ENCODE results near the gene SUSD3. TPM values are rescaled to one million over a fixed set of nuclear protein-coding genes. Genes with fewer than 3 reads are reported as not detected.

SUSD3 gene
- total RNA-seq, 1 donor from 2014 or later = not detected

GRCh38 chr9:93053781-93054331, 4.6 kb upstream of the SUSD3 start:
- no peak for DNase-seq

DNA sequence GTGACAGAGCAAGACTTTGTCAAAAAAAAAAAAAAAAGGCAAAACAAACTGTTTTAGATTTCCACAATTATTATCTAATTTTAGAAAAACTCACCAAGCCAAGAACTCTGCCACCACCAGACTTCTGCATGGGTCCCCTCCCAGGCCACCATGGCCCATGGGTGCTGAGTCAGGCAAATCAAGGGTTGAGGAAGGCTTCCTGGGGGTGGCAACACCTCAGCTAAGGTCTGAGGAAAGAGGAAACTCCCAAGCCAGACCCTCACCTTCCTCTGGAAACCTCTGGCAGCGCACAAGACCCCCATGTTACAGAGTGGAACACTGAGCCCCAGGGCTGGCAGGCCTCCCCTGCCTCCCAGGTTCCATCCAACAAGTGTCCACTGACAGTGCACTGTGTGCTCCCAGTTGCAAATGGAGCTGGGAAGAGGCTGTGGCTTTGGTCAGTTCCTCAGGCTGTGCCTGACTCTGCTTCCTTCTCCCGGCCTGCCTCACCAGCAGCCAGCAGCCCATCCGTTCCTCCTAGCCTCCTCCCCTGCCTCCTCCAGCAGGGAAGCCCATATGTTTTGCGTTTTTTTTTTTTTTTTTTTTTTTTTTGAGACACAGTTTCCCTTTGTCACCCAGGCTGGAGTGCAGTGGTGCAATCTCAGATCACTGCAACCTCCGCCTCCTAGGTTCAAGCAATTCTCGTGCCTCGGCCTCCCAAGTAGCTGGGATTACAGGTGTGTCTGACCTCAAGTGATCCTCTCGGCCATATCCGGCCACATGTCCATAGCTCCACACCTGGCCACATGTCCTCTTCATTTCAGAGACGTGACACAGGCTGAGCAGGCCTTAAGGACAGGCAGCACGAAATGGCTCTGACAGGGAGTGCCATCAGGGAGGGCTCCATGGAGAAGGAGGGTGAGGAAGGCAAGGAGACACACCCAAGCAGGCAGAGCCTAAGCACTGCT, 3.5 kb upstream of the SUSD3 start:
- no peak for DNase-seq

DNA sequence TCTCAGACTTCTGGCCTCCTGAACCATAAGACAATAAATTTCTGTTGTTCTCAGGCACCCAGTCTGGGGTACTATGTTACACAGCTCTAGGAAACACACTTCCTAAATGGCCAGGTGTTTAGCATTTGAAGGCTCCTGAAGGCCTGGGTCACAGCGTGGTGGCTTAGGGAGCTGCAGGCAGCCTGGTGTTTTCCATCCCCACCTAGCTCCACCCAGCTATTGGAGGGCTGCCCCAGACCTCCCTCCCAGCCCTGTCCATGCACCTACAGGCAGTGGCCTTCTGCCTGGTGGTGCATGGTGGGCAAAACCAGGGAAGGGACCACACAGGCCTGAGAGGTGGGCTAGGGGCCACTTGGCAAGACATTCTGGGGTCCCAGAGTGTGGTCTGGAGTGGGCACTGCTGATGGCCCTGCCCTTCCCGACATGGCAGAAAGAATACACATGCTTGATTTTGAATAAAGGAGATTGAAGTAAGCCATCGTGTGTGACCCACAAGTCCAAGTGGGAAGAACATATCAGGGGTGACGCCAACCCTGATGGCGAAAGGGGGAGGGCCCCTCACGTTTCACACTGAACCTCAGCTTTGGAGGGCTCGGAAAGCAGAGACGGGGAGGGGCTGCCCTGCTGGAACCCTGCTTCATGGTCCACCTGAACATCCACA, 1.3 kb upstream of the SUSD3 start:
- DNase-seq = no peak

- no peak for DNase-seq
Measured at GRCh38 chr9:93057703-93058354, 672 bp upstream of the SUSD3 start.

- DNase-seq = no peak
Measured at GRCh38 chr9:93059011-93059714, 662 bp downstream of the SUSD3 start.

DNA sequence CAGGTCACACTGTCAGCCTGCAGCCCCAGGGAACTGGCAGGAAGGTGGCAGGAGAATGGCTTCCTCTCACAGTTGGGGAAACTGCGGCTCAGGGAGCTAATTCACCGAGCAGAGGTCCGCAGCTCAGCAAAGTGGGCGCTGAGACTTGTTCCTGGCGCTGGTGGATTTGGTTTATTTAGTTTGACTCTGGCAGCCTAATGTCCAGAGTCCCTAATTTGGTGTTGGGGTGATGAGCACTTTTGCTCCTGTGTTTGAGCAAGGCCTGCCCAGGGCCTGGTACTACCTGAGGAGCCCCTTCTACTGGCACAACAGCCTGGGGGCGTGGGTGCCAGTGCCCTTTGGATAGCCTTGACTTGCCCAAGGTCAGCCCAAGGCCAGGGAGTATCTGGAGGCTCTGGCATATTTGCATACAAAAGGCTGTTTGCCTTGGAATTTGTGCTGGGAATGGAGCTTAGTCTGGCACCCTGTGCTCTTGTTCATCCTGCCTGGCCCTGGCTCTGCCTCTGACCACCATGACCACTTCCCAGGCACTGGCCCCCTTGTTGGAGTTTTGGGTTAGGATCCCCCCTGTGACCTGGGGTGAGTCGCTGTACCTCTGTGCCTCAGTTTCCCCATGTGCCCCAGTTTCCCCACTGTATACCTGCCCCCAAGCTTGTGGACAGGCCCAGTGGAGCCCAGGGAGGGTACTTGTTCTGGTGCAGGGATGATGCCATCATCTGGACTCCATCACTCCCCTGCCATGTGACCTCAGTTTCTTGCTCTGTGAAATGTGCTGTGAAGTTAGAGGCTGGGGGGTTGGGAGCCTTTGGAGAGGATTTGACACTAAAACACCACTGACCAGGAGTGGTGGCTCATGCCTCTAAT, 1.4 kb downstream of the SUSD3 start:
- no peak for DNase-seq

DNA sequence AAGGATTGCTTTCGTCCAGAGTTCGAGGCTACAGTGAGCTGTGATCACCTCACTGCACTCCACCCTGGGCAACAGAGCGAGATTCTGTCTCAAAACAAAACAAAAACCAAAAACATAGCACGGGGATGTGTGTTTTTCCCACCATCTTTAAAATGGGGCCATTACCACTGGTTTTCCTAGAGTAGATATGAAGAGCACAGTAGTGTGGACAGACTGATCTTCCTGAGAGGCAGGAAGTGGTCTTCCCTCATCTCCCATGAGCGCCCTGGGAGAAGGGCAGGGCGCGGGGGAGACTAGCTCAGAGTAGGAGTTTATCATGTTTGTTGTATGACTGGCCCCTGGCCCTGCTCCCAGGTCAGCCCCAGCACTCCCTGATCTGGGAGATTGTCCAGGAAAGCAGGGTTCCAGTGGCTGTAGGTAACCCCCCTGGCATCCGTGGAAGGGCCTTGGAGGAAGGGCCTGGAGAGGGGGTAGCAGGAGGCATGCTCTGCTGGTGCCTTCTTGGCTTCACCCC, 2.3 kb downstream of the SUSD3 start:
- DNase-seq = no peak

- DNase-seq = no peak
Measured at GRCh38 chr9:93061260-93061751, 2.8 kb downstream of the SUSD3 start.

DNA sequence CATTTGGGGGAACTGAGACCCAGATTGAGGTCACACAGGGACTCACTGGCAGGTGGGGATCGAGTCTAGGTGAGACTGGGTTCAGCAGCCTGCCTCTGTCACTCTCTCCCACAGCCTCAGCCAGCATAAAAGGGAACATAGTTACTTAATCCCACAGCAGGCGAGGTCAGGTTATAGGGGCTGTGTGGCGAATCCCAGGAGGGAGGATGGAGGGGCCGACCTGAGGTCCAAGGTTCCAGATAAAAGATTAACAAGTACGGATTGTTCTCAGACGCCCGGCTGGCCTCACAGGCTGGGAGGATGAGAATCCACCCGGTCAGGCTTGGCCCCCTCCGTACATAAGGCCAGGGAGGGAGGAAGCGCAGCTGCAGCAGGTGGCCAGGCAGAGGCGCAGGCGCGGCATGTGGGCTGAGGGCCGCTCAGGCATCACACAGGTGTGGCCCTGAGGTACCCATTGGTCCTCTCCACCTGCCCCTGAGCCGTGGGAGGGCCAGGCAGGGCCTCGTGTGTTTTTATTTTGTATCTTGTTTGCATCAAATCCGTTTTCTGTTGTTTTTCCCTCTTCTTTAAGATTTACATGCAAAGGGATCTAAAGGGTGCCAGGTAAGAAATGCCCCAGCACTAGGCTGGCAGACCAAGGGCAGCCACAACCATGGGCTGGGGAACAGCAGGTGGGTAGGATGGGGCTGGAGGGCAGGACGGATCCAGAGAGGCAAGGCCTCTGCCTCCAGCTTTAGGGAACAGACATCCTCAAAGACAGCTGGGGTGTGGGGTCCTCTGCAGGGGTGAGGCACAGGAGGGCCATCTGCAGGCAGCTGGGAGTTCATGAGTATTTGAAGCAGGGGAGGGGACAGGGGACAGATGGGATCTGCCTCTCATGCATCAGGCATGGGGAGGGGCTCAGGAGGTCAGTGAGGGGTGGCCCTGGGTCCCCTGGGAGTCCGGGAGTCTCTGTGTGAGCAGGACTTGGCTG, 3.6 kb downstream of the SUSD3 start:
- DNase-seq = no peak

DNA sequence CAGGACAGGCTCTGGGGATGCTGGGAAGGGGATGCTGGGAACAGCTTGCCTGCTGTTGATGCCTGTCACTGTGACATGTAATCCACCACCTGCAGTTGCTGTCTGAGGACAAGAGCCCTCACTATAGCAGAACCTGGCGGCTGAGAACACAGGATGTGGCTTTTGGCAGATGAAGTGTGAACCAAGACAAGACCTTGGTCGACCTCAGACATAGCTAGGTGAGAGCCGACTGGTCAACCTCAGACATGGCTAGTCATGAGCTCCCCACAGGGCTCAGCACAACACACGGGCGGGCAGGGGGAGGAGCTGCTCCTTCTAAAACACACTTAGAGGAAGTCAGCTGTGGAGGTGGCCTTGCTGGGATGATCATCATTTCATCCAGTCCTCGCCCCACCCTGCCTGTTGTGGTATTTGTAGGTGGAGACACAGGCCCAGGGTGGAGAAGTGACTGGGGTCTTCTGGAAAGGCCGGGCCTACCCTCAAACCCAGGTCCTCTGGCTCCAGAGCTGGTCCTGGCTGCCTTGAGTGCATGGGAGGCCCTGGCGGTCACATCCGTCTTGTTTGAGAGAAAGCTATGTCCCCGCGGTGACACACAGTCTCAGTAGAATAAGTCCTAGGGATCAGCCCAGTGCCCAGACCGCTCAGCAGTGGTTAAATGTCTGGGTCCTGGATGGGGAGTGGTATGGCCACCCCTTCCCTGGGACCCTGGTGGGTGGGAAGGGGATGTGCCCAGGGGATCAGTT, 6.1 kb downstream of the SUSD3 start:
- DNase-seq = no peak

DNA sequence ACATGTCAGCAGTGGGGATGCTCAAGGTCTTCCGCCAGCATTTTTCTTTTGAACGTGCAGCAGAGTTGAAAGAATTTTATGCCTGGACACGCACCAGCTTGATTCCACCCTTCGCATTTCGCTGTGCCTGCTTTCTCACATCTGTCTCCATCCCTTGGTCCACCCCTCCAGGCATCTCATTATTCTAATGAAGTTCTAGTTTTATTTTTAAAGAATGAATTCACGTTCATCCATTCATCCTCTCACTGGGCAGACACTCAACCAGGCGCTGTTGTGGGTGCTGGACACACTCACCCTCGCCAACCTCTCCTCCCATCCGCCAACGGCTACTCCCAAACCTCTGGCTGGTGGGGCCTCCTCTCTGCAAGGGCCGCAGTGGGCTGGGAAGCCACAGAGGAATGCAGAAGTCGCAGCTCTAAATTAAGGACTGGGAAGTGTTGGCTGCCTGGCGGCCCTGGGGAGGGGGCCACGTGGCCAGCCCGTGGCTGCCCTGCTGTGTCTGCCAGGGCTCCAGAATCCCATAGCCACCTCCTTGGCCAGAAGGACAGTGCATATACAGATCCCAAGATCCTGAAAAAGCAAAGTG, 6.7 kb downstream of the SUSD3 start:
- DNase-seq = no peak

- no peak for DNase-seq
Measured at GRCh38 chr9:93066978-93067603, 8.6 kb downstream of the SUSD3 start.

DNA sequence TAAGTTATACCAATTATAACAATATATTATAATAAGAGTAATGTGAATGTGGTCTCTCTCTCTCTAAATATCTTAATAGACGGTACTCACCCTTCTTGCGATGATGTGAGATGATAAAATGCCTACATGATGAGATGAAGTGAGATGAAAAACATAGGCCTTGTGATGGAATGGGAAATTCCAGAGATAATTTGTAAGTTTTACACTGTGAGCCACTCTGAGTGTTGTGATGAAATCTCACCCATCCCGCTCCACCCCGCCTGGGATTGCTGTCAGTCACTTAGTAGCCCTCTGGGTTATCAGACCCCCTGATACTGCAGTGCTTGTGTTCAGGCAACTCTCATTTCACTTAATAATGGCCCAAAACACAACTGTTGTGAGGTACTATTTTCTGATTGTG, 10.5 kb downstream of the SUSD3 start:
- DNase-seq = no peak

- DNase-seq = peak; percentile 43
Measured at GRCh38 chr9:93071464-93071863, 13.0 kb downstream of the SUSD3 start.

DNA sequence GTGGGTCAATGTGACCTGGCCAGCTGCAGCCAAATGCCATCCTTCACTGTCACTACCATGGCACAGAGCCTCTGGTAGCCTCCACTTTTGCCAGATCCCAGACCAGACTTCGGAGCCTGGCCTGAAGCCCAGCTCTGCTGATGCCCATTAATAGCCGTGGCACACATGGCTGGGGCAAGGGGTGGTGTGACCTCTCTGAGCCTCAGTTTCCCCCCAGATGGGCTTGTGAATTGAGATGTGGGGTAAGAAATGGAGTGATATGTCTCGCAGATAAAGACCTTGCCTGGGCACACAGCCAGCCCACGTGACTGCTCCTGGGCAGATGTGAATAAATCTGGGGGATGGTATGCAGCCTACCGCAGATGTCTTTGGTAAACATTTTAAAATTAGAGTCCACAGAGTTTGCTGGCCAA, 13.9 kb downstream of the SUSD3 start:
- DNase-seq = no peak

DNA sequence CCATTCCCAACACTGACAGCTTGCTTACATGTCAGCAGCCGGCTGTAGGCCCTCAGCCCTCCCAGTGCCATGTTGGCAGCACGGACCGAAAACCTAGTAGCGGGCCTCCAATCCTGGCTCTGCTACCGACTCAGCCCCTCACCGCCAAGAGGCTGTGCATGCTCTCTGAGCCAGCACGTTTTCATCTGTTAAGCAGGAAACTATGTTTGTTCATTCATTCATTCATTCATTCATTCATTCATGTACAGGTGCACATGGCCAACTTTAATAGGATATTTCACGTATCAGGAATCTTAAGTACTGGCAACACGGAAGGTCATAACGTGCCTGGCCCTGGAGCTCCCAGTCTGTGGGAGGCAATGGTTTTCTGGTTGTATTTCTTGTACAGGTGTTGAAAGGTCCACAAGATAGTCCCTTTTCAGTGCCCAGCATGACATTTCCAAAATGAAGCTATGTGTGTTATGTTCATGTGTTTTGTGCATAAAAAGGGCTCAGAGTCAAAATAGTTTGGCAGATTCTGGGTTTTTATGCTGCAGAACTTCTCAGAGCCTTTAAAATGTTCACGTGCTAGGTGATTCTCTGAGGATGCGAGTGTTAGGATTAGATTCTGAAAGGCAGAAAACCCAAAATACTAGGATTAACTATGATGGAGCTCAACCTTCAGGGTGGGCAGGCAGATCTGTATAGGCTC, 17.7 kb downstream of the SUSD3 start:
- DNase-seq = no peak

GRCh38 chr9:93076792-93077128, 18.3 kb downstream of the SUSD3 start:
- DNase-seq = no peak

GRCh38 chr9:93077367-93077766, 18.9 kb downstream of the SUSD3 start:
- no peak for DNase-seq
